Upper lobe of left lung (tissue), 6 donors: ENCODE measurements around the gene RPL28. TPM values are rescaled to one million over a fixed set of nuclear protein-coding genes. Genes with fewer than 3 reads are reported as not detected.
A peak's percentile ranks its signal among the peaks of the same experiment; 100 is the strongest.

Experiments
- ATAC-seq, 2 donors: fragments of 200-7000 bp; cut with Tn5 transposase; one replicate each; pipeline ENCODE4 v1.9.1; 2022; ENCODE audit warnings: mild to moderate bottlenecking in 2 of 2, moderate library complexity in 2 of 2; ENCODE audit not compliant: low FRiP score in 2 of 2
- DNase-seq, 2 donors: peaks; one replicate each; pipeline ENCODE4 v3.0.0-alpha.2; 2019 to 2020
- H3K27ac ChIP-seq, 4 donors: fragments of 200-600 bp; sonication (generic); one replicate each; pipeline ENCODE4 v1.5.1; 2016 to 2019
- H3K27me3 ChIP-seq, 4 donors: fragments of 200-600 bp; sonication (generic); one replicate each; pipeline ENCODE4 v1.5.1; 2017 to 2019
- H3K36me3 ChIP-seq, 4 donors: fragments of 200-600 bp; sonication (generic); one replicate each; pipeline ENCODE4 v1.5.1; 2016 to 2019
- H3K4me1 ChIP-seq, 4 donors: fragments of 200-600 bp; sonication (generic); one replicate each; pipeline ENCODE4 v1.5.1; 2018 to 2019
- H3K4me3 ChIP-seq, 4 donors: fragments of 200-600 bp; sonication (generic); one replicate each; pipeline ENCODE4 v1.5.1; 2017 to 2019; ENCODE audit warnings: mild to moderate bottlenecking in 2 of 4, moderate library complexity in 1 of 4
- H3K9me3 ChIP-seq, 4 donors: fragments of 200-600 bp; sonication (generic); one replicate each; pipeline ENCODE4 v1.5.1; 2018 to 2019
- EP300 ChIP-seq, 4 donors: sonication (generic); formaldehyde crosslinking; IDR thresholded peaks; one replicate each; pipeline ENCODE4 v1.5.1; 2017; ENCODE audit warnings: antibody characterized with exemption in 4 of 4, control low read depth in 2 of 4
- POLR2A ChIP-seq, 4 donors: fragments of 450-650 bp; IDR thresholded peaks; one replicate each; pipeline ENCODE4 v1.5.1; 2016 to 2017; ENCODE audit warnings: antibody characterized with exemption in 4 of 4, mild to moderate bottlenecking in 2 of 4
- POLR2AphosphoS5 ChIP-seq, 2 donors: sonication (generic); formaldehyde crosslinking; IDR thresholded peaks; one replicate each; pipeline ENCODE4 v1.5.1; 2017; ENCODE audit warnings: antibody characterized with exemption in 2 of 2
- WGBS, 2 donors: methylation state at CpG; one replicate each; pipeline ENCODE4 v1.1.5; 2017 to 2018; 5-methylcytosine and 5-hydroxymethylcytosine counted together
- total RNA-seq, 6 donors: library from RNA; depleted of rRNA in 4 of 6; stranded (reverse); fragments of >200 nt in 4 of 6; gene quantifications; one replicate each; pipeline versions ENCODE4 v1.1.0 to v1.2.1, GENCODE V29; 2016 to 2021
- TF ChIP-seq, protein P1 (sequence below), 6 experiments: fragments of 450-650 bp in 4 of 6; fragments of 200-600 bp in 2 of 6; sonication (generic) in 2 of 6; IDR thresholded peaks; one replicate each; pipeline ENCODE4 v1.5.1; 2016 to 2019; ENCODE audit warnings: antibody characterized with exemption in 6 of 6
- donor health status: DM: no; HTN: no; CAD: no; lungs with moderate emphysema.
- donor health status: DM: no; HTN: yes; CAD: no; lungs with severe emphysema.

RPL28 gene
- total RNA-seq, 6 donors from 2014 or later: 308 to 1,892 (median 534) TPM

GRCh38 chr19:55373306-55373992 is 12.3 kb upstream of the RPL28 start:
- Histone ChIP-seq H3K4me1 (peaks cover 11 to 29% (median 21%) of the 10 kb centered on the region in 4 donors), H3K36me3 (no peaks in the 10 kb centered on the region), H3K9me3 (no peaks in the 10 kb centered on the region), H3K27ac (no peak overlapping the region), H3K27me3 (peaks cover 1 to 56% (median 30%) of the 10 kb centered on the region in 4 donors), H3K4me3 (no peak overlapping the region)
- WGBS, 2 donors: 46 to 48% methylated on average over 7 of the region's 9 CpGs
- no peak for ATAC-seq
- no peak for DNase-seq
- no peak for TF ChIP-seq POLR2AphosphoS5 (IDR thresholded peaks at IDR 0.05)
- TF ChIP-seq POLR2A (IDR thresholded peaks at IDR 0.05): no peak
- TF ChIP-seq EP300 (IDR thresholded peaks at IDR 0.05): no peak
- TF ChIP-seq, protein P1, sequence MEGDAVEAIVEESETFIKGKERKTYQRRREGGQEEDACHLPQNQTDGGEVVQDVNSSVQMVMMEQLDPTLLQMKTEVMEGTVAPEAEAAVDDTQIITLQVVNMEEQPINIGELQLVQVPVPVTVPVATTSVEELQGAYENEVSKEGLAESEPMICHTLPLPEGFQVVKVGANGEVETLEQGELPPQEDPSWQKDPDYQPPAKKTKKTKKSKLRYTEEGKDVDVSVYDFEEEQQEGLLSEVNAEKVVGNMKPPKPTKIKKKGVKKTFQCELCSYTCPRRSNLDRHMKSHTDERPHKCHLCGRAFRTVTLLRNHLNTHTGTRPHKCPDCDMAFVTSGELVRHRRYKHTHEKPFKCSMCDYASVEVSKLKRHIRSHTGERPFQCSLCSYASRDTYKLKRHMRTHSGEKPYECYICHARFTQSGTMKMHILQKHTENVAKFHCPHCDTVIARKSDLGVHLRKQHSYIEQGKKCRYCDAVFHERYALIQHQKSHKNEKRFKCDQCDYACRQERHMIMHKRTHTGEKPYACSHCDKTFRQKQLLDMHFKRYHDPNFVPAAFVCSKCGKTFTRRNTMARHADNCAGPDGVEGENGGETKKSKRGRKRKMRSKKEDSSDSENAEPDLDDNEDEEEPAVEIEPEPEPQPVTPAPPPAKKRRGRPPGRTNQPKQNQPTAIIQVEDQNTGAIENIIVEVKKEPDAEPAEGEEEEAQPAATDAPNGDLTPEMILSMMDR (IDR thresholded peaks at IDR 0.05): no peak

DNA sequence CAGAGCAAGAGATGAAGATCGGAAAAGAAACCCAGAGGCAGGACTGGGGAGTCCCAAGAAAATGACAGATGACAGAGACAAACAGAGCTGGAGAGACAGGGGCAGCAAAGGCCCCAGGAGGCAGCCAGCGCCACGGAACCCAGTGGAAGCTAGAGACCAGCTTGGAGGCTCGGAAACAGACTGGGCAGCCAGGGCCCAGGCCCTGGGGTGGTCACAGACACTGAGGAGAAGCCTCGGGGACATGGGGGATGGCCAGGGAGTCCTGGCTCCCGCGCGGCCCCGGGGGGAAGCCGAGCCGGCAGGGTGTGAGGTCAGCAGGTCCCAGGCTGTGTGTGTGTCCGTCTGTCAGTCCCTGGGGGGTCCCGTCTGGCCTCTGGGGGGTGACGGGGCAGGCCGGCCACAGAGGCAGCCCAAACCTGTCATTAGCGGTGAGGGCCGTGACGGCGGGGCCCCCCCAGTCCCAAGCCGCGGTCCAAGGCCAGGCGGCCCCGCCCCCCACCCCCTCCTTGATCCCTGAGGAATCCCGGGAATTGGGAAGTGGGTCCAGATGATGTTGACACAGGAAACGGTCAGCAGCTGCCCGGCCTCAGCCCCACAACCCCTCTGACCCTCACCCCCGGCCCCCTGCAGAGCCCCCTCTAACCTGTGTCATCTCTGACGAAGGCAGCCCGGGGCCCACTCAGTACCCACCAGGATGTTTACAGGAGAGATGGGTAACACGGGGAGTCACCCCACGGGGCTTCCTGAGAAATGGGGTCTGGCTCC is 11.6 kb upstream of the RPL28 start:
- H3K9me3 ChIP-seq: no peaks in the 10 kb centered on the region
- ATAC-seq (no peak), DNase-seq (peak in 1 of 2 donors; percentile 84)
- H3K27ac ChIP-seq: peak overlapping the region in 1 of 4 donors; percentile 39
- no peak overlapping the region for H3K4me3 ChIP-seq
- TF ChIP-seq POLR2A (IDR thresholded peaks at IDR 0.05) (no peak), EP300 (IDR thresholded peaks at IDR 0.05) (no peak), POLR2AphosphoS5 (IDR thresholded peaks at IDR 0.05) (no peak)
- TF ChIP-seq, protein P1 (IDR thresholded peaks at IDR 0.05): no peak
- peaks cover 7 to 23% (median 17%) of the 10 kb centered on the region in 4 donors for H3K4me1 ChIP-seq
- H3K36me3 ChIP-seq: no peaks in the 10 kb centered on the region
- 10 to 19% methylated on average over 18 to 29 of the region's 31 CpGs for whole genome bisulfite sequencing, 2 donors
- peaks cover 1 to 49% (median 26%) of the 10 kb centered on the region in 4 donors for H3K27me3 ChIP-seq

DNA sequence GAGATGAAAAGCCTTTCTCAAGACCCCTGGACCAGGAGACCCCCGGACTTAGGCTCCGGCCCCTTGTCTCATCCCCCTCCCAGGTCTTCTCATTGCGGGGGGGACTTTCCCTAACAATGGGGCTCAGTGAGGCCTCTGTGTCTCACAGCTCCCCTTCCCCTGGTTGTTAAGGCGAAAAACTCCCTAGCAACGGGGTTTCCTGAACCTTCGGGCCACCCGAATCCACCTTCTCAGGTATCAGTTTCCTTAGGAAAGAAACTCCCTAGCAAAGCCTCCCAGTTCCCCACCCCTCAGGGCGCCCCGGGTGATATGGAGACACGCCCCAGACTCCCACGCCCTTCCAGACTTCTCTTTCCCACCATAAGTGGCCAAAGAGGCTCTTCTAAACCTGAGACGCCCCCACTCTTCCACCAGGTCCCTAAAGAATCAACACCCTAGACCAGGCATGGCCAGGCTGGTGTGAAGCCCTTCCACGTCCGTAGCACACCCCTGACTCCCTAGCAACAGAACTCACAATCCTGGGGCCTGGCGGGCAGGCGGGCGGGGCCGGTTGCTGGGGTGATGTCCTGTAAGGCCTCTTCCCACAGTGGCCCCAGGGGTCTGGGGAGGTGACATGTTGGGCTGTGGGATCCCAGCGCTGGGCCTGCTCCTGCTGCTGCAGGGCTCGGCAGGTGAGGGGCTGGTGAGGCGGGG is 9.3 kb upstream of the RPL28 start, which contains the start of gene TMEM190:
Gene TMEM190 (plus strand): TSS at position 586 of the 693 bp plus-strand sequence. CDS start 28 bp downstream, at position 614.
- TF ChIP-seq POLR2A (IDR thresholded peaks at IDR 0.05): no peak
- no peak for TF ChIP-seq POLR2AphosphoS5 (IDR thresholded peaks at IDR 0.05)
- TF ChIP-seq EP300 (IDR thresholded peaks at IDR 0.05): no peak
- TF ChIP-seq, protein P1 (IDR thresholded peaks at IDR 0.05): no peak
- DNase-seq (peak in 1 of 2 donors; percentile 85), ATAC-seq (no peak)
- no peak within 1 kb of the TSS for H3K4me3 ChIP-seq
- H3K4me1 ChIP-seq: peaks cover 0 to 9% (median 8%) of the 10 kb centered on the region in 4 donors
- peaks cover 0 to 30% (median 13%) of the 10 kb centered on the region in 4 donors for H3K27me3 ChIP-seq
- 40 to 42% methylated on average over 18 of the region's 21 CpGs for WGBS, 2 donors
- H3K9me3 ChIP-seq: no peaks in the 10 kb centered on the region
- H3K27ac ChIP-seq: no peak within 1 kb of the TSS
- no peaks in the 10 kb centered on the region for H3K36me3 ChIP-seq

DNA sequence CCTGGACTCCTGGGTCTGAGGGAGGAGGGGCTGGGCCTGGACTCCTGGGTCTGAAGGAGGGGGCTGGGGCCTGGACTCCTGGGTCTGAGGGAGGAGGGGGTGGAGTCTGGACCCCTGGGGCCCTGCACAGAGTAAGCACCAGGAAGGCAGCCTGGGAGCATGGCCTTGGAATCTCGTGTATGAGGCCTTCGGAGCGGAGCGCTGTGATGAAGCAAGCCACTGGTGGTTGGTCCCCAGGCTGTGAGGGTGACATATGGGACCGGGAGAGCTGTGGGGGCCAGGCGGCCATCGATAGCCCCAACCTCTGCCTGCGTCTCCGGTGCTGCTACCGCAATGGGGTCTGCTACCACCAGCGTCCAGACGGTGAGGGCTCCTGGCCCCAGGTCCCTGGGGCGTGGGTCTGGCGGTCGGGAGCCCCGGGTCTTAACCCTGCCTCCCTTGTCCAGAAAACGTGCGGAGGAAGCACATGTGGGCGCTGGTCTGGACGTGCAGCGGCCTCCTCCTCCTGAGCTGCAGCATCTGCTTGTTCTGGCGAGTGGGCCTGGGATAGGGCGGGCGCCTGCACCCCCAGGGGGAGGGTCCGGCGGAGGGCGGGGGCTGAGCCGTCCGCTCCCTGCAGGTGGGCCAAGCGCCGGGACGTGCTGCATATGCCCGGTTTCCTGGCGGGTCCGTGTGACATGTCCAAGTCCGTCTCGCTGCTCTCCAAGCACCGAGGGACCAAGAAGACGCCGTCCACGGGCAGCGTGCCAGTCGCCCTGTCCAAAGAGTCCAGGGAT is 8.2 kb upstream of the RPL28 start:
- TF ChIP-seq POLR2A (IDR thresholded peaks at IDR 0.05) (no peak), EP300 (IDR thresholded peaks at IDR 0.05) (no peak), POLR2AphosphoS5 (IDR thresholded peaks at IDR 0.05) (no peak)
- TF ChIP-seq, protein P1 (IDR thresholded peaks at IDR 0.05): no peak
- ATAC-seq: no peak
- H3K4me1 ChIP-seq: peaks cover 0 to 9% (median 8%) of the 10 kb centered on the region in 4 donors
- H3K4me3 ChIP-seq: no peak overlapping the region
- peak in 1 of 2 donors; percentile 83 for DNase-seq
- no peaks in the 10 kb centered on the region for H3K9me3 ChIP-seq
- no peaks in the 10 kb centered on the region for H3K36me3 ChIP-seq
- no peak overlapping the region for H3K27ac ChIP-seq
- 38 to 41% methylated on average over 13 to 34 of the region's 43 CpGs for WGBS, 2 donors
- H3K27me3 ChIP-seq: peaks cover 0 to 23% (median 8%) of the 10 kb centered on the region in 4 donors
